ENCODE data around the gene EFR3B.
A peak's percentile ranks its signal among the peaks of the same experiment; 100 is the strongest.
"Not testable (repeated sequence)": the region's sequence is repeated elsewhere in the genome, so short reads cannot be mapped to it uniquely, and the experiment has no call there.

The EFR3B gene, protein sequence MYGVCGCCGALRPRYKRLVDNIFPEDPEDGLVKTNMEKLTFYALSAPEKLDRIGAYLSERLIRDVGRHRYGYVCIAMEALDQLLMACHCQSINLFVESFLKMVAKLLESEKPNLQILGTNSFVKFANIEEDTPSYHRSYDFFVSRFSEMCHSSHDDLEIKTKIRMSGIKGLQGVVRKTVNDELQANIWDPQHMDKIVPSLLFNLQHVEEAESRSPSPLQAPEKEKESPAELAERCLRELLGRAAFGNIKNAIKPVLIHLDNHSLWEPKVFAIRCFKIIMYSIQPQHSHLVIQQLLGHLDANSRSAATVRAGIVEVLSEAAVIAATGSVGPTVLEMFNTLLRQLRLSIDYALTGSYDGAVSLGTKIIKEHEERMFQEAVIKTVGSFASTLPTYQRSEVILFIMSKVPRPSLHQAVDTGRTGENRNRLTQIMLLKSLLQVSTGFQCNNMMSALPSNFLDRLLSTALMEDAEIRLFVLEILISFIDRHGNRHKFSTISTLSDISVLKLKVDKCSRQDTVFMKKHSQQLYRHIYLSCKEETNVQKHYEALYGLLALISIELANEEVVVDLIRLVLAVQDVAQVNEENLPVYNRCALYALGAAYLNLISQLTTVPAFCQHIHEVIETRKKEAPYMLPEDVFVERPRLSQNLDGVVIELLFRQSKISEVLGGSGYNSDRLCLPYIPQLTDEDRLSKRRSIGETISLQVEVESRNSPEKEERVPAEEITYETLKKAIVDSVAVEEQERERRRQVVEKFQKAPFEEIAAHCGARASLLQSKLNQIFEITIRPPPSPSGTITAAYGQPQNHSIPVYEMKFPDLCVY

GRCh38 chr2:25041928-25042320, at the start of gene EFR3B:
Gene EFR3B, plus strand, starts transcription at chr2:25042076. Its CDS starts 237 bp downstream, at chr2:25042313.
- peak; percentile 90 for DNase-seq

GRCh38 chr2:24993406-24994145, 48.3 kb upstream of the EFR3B start:
- peak; percentile 35 for DNase-seq

DNA sequence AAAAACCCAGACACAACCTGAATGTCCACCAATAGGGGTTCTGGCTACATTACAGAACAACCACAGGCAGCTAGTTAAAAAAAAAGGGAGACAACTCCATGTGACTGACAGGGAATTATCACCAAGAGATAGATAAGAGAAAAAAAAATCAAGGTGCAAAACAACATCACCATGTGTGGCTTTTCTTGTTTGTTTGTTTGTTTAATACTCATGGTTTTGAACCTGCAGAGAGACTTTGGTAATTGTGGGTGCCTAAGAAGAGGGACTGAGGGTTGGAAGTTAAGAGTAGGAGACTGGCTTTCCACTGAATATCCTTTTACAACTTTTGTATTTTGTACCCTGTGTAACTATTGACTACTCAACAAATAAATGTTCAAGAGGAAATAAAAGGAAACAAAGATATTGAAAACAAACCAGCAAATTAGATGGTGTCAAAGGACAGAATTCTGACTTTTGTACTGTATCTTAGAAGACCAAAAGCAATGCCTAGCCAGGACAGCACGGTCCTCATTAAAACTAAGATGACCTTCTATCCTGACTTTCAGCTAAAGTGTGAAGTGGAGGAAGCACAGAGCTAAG, 47.6 kb upstream of the EFR3B start:
- DNase-seq: no peak

- not testable (repeated sequence) for DNase-seq
These were observed 42.8 kb upstream of the EFR3B start for GRCh38 chr2:24999097-24999496.

- no peak for DNase-seq
These were observed 41.8 kb upstream of the EFR3B start for GRCh38 chr2:25000036-25000435.

DNA sequence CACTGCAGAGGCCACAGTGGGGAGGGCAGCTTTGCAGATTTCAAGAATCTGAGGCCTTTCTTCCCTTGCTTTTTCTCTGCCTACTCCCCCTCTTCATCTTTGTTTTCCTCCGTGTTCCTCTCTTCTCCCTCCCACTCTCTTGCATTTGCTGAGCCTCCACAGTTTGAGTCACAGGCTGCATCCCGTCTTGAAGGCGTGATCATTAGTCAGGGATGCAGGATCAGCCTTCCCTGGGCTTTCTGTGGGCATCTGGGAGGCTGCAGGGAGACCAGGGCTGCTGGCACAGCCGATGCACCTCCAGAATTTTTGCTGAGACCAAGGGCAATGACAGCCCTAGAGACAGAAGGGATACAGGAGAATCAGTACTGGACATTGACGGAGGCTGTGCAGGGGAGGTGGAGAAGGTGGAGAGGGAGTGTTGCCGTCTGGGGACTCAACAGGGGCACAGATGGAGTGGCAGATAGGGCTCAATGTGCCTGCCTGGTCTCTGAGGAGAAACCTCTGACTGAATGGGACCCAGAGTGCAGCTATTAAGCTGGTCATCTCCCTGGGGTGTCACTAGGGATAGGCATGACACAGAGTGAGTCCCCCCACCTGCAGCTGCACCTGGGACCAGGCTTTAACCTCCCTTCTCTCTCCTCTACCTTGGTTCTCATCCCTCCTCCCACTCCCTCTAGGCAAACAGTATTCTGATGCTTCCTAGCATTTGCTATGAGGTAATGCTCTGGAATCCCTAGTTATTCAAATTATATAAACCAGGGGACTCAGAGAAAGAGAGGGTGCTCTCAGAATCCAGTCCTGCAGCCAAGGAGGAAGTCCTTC, 41.2 kb upstream of the EFR3B start:
- no peak for DNase-seq

GRCh38 chr2:25001325-25001637, 40.6 kb upstream of the EFR3B start:
- DNase-seq: no peak

- no peak for DNase-seq
These were observed 39.8 kb upstream of the EFR3B start for GRCh38 chr2:25002066-25002465.

DNA sequence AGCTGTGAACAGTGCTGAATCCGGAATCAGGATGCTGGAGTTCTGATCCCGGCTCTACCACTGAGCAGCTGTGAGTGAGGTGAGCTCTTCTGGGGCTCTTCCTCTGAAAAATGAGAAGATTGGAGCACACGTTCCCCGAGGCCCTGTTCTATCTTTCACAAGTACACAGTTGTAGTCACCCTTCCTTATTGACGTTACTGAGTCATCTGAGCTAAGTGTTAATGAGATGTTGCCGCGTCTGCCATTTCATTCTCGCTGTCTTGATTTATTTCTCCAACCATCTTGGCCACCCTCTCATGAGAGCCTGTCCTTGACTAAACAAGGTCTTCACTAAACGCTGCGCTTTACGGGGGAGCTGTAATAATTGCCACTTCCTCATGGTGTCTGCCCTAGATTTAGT, 31.9 kb upstream of the EFR3B start:
- no peak for DNase-seq

GRCh38 chr2:25011342-25011741, 30.5 kb upstream of the EFR3B start:
- not testable (repeated sequence) for DNase-seq

GRCh38 chr2:25014631-25015030, 27.2 kb upstream of the EFR3B start:
- no peak for DNase-seq

DNA sequence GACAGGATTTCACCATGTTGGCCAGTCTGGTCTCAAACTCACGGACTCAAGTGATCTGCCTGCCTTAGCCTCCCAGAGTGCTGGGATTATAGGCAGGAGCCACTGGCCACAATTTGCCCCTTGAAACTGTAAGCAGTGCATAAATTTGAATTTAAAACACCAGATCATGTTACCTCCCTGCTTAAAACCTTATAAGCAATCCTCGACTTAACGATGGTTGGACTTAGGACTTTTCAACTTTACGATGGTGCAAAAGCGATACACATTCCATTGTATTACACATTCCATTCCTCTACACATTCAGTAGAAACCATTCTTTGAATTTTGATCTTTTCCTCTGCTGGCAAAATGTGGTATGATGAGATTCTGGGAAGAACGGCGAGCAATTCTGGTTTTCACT, 23.2 kb upstream of the EFR3B start:
- no peak for DNase-seq

- no peak for DNase-seq
These were observed 20.0 kb upstream of the EFR3B start for GRCh38 chr2:25021791-25022362.

- no peak for DNase-seq
These were observed 18.5 kb upstream of the EFR3B start for GRCh38 chr2:25023333-25023732.

- no peak for DNase-seq
These were observed 16.5 kb upstream of the EFR3B start for GRCh38 chr2:25025229-25026007.

DNA sequence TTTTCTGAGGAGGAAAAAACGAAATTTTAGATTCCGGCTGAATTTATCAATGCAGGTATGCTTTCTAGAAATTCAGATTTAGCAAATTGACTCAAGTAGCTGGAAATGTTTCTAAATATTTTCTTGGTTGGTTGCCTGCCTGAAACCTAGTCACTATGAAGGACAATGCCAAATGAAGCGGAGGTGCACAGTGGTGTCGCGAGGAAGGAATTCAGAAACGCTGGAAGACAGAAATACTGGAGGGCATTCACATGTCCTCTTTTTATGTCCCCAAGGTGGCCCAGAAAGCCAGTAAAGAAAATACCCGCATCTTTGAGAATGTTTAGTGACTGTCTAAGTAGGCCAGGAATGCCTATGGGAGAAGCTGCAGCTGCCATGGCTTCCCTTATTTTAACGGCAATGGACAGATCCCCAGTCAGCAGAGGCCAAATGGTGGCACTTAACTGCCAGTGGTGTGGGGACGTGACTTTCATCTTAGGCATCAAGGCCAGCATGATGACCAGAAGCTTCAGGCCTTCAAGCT, 15.8 kb upstream of the EFR3B start:
- no peak for DNase-seq

- DNase-seq: no peak
These were observed 12.7 kb upstream of the EFR3B start for GRCh38 chr2:25029183-25029554.

DNA sequence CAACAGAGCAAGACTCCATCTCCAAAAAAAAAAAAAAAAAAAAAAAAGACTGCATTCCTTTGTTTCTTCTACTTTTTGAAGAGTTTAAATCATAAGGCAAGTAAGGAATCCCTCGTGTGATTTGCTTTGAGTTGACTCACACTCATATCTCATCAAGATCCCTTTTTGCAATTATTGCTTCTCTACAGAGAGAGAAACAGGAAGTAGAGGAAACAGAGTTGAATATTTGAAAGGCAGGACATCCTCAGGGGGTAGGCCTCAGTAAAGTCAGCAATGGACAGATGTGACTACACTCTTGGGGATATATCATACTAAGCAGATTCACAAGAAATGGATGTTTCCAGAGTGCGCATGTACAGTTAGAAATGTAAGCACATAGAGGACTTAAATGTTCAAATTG, 11.2 kb upstream of the EFR3B start:
- no peak for DNase-seq

GRCh38 chr2:25032094-25032493, 9.8 kb upstream of the EFR3B start:
- no peak for DNase-seq

GRCh38 chr2:25032901-25033300, 9.0 kb upstream of the EFR3B start:
- no peak for DNase-seq

DNA sequence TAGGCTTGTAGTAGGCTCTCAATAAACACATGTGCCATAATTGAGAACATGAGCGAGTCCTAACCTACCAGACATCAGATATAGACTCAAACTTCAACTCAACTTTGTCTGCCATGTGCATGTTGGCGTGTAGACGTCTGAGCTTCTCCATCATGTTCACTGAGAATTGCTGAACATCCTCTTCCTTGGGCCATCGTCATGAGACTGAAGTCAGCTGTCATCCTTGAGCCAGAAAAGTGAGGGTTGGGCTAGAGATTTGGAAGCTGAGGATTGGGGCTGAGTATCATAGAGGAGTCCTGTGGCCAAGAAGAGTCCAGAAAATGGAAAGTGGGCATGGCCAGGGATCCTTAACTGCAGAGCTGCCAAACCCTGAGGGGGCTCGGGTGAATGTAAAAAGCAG, 7.8 kb upstream of the EFR3B start:
- no peak for DNase-seq
